ENCODE measurements around the gene MCTP1. TPM values are rescaled to one million over a fixed set of nuclear protein-coding genes. Genes with fewer than 3 reads are reported as not detected.

MCTP1 gene
- total RNA-seq, 3 donors from 2014 or later: 22.8 to 57.8 (median 24.3) TPM

DNA sequence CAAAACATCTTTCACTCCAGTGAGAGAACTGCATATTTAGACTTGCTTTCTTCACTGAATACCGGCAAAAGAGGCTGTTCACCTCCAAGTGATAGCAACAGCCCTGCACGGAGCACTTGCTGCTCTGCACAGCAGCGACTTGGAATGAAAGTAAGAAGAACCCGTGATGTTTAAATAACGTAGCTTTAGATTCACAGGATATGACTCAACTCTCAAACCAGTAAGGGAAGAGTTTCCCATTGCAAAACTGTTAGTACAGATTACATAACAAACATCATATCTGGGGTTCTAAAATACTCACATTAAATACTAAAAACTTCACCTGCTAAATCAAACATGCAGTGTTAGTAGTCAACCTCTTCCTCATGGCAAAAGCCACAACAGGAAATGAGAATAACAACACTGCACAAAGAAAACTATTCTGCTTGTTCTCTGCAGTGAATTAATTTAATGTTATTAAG lies 203.4 kb downstream of the MCTP1 start:
- DNase-seq (ENCODE audit: low spot score in 2 of 2): no peak
- TF ChIP-seq POLR2AphosphoS5 (IDR thresholded peaks at IDR 0.05) (peak in 2 of 3 donors; percentile 32 to 46), POLR2A (IDR thresholded peaks at IDR 0.05) (no peak)
- TF ChIP-seq, protein P1, sequence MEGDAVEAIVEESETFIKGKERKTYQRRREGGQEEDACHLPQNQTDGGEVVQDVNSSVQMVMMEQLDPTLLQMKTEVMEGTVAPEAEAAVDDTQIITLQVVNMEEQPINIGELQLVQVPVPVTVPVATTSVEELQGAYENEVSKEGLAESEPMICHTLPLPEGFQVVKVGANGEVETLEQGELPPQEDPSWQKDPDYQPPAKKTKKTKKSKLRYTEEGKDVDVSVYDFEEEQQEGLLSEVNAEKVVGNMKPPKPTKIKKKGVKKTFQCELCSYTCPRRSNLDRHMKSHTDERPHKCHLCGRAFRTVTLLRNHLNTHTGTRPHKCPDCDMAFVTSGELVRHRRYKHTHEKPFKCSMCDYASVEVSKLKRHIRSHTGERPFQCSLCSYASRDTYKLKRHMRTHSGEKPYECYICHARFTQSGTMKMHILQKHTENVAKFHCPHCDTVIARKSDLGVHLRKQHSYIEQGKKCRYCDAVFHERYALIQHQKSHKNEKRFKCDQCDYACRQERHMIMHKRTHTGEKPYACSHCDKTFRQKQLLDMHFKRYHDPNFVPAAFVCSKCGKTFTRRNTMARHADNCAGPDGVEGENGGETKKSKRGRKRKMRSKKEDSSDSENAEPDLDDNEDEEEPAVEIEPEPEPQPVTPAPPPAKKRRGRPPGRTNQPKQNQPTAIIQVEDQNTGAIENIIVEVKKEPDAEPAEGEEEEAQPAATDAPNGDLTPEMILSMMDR (IDR thresholded peaks at IDR 0.05): no peak
- H3K4me3 ChIP-seq: peak overlapping the region; percentile 26 to 60 (median 35)

DNA sequence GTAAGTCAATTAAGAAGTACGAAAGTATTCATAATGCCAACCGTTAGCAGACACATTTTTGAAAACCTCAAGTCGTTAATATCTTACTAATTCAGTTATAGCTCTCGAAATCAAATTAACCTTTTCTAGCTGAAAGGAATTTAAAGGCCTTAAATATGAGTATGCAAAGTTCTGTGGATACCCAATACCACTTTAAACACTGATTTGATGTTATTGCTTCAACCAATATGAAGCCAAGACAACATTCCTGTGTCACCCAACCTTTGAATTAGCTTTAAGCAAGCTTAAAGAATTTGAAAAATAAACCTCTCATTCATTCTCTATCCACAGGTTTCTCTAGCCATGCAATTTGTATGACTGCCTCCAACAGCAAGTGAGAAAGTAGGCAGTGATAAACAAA lies 204.5 kb downstream of the MCTP1 start:
- intact Hi-C loops (cut with DNase I; ENCODE audit: low total_unique reads): no loop called here
- Histone ChIP-seq H3K36me3 (no peaks in the 10 kb centered on the region), H3K4me1 (no peaks in the 10 kb centered on the region), H3K4me3 (peak overlapping the region; percentile 26 to 60 (median 35)), H3K9me3 (no peaks in the 10 kb centered on the region), H3K27ac (no peak overlapping the region), H3K27me3 (no peaks in the 10 kb centered on the region)
- TF ChIP-seq POLR2AphosphoS5 (IDR thresholded peaks at IDR 0.05): no peak
- TF ChIP-seq, protein P1 (IDR thresholded peaks at IDR 0.05): no peak
- TF ChIP-seq POLR2A (IDR thresholded peaks at IDR 0.05): no peak
- DNase-seq (ENCODE audit: low spot score in 2 of 2): no peak

More for the DNA sequence above, 203.4 kb downstream of the MCTP1 start:
- intact Hi-C loops (cut with DNase I; ENCODE audit: low total_unique reads): no loop called here
- no peaks in the 10 kb centered on the region for H3K4me1 ChIP-seq
- peak overlapping the region in 1 of 2 donors; percentile 53 for H3K27ac ChIP-seq
- no peaks in the 10 kb centered on the region for H3K9me3 ChIP-seq
- no peaks in the 10 kb centered on the region for H3K27me3 ChIP-seq
- H3K36me3 ChIP-seq: no peaks in the 10 kb centered on the region

DNA sequence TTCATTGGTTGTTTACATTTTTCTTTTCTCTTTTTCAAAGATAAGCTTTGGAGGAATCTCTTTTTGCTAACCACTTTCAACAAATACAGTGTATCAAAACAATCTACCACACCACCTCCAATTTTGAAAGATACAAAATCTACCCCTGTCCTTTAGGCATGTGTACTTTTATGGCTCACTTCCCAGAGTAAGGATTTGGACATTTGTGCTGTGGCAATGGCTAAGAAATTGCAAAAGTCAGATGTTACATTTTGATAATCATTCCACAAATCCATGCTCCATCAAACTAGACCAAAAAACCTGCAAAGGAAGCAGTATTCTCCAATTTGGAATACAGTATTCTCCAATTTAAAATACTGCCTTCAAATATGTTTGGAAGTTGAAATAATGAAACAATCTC lies 204.9 kb downstream of the MCTP1 start:
- H3K36me3 ChIP-seq: no peaks in the 10 kb centered on the region
- intact Hi-C loops (cut with DNase I; ENCODE audit: low total_unique reads): no loop called here
- no peak for TF ChIP-seq POLR2A (IDR thresholded peaks at IDR 0.05)
- TF ChIP-seq, protein P1 (IDR thresholded peaks at IDR 0.05): no peak
- TF ChIP-seq POLR2AphosphoS5 (IDR thresholded peaks at IDR 0.05): no peak
- no peaks in the 10 kb centered on the region for H3K4me1 ChIP-seq
- H3K27ac ChIP-seq: no peak overlapping the region
- DNase-seq (ENCODE audit: low spot score in 2 of 2): no peak
- H3K9me3 ChIP-seq: no peaks in the 10 kb centered on the region
- peak overlapping the region; percentile 26 to 60 (median 35) for H3K4me3 ChIP-seq
- H3K27me3 ChIP-seq: no peaks in the 10 kb centered on the region

DNA sequence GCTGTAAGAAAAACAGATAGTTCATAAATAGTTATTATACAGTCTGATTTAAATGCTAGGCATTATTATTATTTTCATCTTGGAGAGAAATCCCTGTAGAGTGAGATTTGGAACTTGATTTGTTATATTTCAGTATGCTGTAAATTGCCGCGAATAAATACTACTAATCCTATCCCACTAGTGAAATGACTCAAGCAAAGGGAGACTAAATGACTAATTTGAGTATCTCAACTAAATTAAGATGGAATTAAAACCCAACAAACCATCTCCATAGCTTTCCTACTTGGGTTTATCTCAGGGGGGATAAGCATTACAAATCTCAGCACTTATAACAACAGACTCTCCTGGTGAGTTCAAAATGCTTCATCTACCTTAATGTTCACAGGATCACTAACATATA lies 206.0 kb downstream of the MCTP1 start:
- DNase-seq (ENCODE audit: low spot score in 2 of 2): no peak
- Histone ChIP-seq H3K27ac (no peak overlapping the region), H3K9me3 (no peaks in the 10 kb centered on the region), H3K36me3 (no peaks in the 10 kb centered on the region), H3K4me3 (peak overlapping the region; percentile 26 to 44 (median 35)), H3K27me3 (no peaks in the 10 kb centered on the region), H3K4me1 (no peaks in the 10 kb centered on the region)
- TF ChIP-seq POLR2A (IDR thresholded peaks at IDR 0.05): no peak
- TF ChIP-seq POLR2AphosphoS5 (IDR thresholded peaks at IDR 0.05): no peak
- TF ChIP-seq, protein P1 (IDR thresholded peaks at IDR 0.05): no peak
- intact Hi-C loops (cut with DNase I; ENCODE audit: low total_unique reads): loop anchor here (10.0 kb wide), 1 partner anchor 304 kb away; no protein-coding TSS in a partner anchor

DNA sequence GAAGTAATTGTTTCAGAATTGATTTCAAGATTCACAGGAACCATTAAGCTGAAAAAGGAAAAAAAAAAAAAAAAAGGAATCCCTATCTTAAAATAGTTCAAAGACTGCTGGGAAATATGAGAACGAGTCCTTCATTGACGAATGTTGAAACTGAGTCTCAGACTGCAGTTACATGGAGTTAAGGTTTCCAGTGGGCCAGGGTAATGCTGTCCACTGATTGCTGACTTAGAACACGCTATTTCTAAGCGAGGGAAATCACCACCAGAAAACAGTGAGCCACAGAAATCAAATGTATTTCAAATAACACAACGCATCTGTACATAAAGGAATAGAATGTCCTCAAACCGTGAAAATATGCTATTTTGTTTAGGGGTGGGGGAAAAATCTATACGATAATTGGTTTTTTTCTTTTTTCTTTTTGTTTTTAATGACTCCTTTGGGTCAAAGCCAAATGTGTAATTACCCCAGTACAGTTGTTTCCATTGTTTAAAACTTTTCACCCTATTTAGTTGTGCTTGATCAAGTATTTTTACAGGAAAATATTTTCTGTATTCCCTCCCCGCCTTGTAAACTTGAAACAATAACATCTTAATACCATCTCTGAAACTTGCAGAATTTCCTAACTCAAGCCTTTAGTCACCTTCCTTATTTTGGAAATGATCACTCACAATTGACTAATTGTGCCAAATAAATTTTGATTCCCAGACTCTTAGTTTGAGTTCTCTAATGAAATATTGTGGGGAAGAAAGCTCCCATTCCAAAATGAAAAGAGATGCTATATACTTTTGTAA lies 208.3 kb downstream of the MCTP1 start:
- TF ChIP-seq, protein P1 (IDR thresholded peaks at IDR 0.05): no peak
- TF ChIP-seq POLR2AphosphoS5 (IDR thresholded peaks at IDR 0.05) (no peak), POLR2A (IDR thresholded peaks at IDR 0.05) (no peak)
- H3K36me3 ChIP-seq: no peaks in the 10 kb centered on the region
- intact Hi-C loops (cut with DNase I; ENCODE audit: low total_unique reads): loop anchor here (10.0 kb wide), 1 partner anchor 302 kb away; no protein-coding TSS in a partner anchor
- no peaks in the 10 kb centered on the region for H3K9me3 ChIP-seq
- H3K27me3 ChIP-seq: no peaks in the 10 kb centered on the region
- no peak overlapping the region for H3K27ac ChIP-seq
- DNase-seq (ENCODE audit: low spot score in 2 of 2): no peak
- H3K4me3 ChIP-seq: no peak overlapping the region
- no peaks in the 10 kb centered on the region for H3K4me1 ChIP-seq

All from breast epithelium (tissue), 4 donors.